Measurements from ENCODE around the gene ASB17. TPM values are rescaled to one million over a fixed set of nuclear protein-coding genes. Genes with fewer than 3 reads are reported as not detected.

ASB17 gene
- not detected for total RNA-seq

DNA sequence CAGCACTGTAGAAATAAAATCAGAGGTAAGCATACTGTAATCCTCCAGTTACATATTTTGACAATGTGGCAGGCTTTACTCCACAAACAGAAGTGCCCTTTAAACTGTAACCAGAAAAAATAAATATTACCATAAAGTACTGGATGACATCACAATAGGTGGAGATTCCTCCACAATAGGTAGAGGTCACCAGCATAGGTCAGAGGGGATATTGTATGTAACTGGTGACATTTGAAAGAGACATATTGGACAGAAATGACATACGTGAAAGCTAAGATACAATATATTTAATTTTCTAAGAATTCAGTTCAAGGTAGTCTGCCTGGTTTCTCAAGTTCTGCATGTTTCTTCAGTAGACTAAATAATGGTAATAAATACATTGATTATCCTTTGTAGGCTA lies at the start of gene ASB17:
Gene ASB17, minus strand, starts transcription at position 101 of the 400 bp plus-strand sequence. CDS start 113 bp downstream, outside the sequence.
- Histone ChIP-seq H3K4me3 (no peak within 1 kb of the TSS), H3K27ac (no peak within 1 kb of the TSS), H3K27me3 (no peaks in the 10 kb centered on the region), H3K4me1 (no peaks in the 10 kb centered on the region), H3K36me3 (no peaks in the 10 kb centered on the region), H3K9me3 (no peaks in the 10 kb centered on the region)
- TF ChIP-seq EP300 (IDR thresholded peaks at IDR 0.05), result no peak
- no peak for TF ChIP-seq POLR2AphosphoS5 (IDR thresholded peaks at IDR 0.05)
- no peak for DNase-seq (ENCODE audit: low spot score in 2 of 2)
- 86% methylated on average over 1 of the region's 1 CpG for WGBS

- no peak for DNase-seq (ENCODE audit: low spot score in 2 of 2)
- 83% methylated on average over 6 of the region's 6 CpGs for WGBS
- Histone ChIP-seq H3K27me3 (no peaks in the 10 kb centered on the region), H3K4me1 (no peaks in the 10 kb centered on the region), H3K4me3 (no peak overlapping the region), H3K9me3 (no peaks in the 10 kb centered on the region), H3K27ac (no peak overlapping the region), H3K36me3 (no peaks in the 10 kb centered on the region)
- TF ChIP-seq, protein P1, sequence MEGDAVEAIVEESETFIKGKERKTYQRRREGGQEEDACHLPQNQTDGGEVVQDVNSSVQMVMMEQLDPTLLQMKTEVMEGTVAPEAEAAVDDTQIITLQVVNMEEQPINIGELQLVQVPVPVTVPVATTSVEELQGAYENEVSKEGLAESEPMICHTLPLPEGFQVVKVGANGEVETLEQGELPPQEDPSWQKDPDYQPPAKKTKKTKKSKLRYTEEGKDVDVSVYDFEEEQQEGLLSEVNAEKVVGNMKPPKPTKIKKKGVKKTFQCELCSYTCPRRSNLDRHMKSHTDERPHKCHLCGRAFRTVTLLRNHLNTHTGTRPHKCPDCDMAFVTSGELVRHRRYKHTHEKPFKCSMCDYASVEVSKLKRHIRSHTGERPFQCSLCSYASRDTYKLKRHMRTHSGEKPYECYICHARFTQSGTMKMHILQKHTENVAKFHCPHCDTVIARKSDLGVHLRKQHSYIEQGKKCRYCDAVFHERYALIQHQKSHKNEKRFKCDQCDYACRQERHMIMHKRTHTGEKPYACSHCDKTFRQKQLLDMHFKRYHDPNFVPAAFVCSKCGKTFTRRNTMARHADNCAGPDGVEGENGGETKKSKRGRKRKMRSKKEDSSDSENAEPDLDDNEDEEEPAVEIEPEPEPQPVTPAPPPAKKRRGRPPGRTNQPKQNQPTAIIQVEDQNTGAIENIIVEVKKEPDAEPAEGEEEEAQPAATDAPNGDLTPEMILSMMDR (IDR thresholded peaks at IDR 0.05), result no peak
- TF ChIP-seq POLR2A (IDR thresholded peaks at IDR 0.05) (no peak), EP300 (IDR thresholded peaks at IDR 0.05) (no peak), POLR2AphosphoS5 (IDR thresholded peaks at IDR 0.05) (no peak)
Measured at GRCh38 chr1:75980972-75981897, 49.0 kb upstream of the ASB17 start.

- no peak overlapping the region for H3K27ac ChIP-seq
- H3K4me3 ChIP-seq, result no peak overlapping the region
- H3K36me3 ChIP-seq, result no peaks in the 10 kb centered on the region
- no peak for DNase-seq (ENCODE audit: low spot score in 2 of 2)
- H3K4me1 ChIP-seq, result no peaks in the 10 kb centered on the region
- TF ChIP-seq POLR2AphosphoS5 (IDR thresholded peaks at IDR 0.05), result no peak
- TF ChIP-seq, protein P1 (IDR thresholded peaks at IDR 0.05), result no peak
- no peak for TF ChIP-seq EP300 (IDR thresholded peaks at IDR 0.05)
- no peak for TF ChIP-seq POLR2A (IDR thresholded peaks at IDR 0.05)
- no peaks in the 10 kb centered on the region for H3K9me3 ChIP-seq
- H3K27me3 ChIP-seq, result no peaks in the 10 kb centered on the region
Measured at GRCh38 chr1:75970631-75971030, 38.4 kb upstream of the ASB17 start.

DNA sequence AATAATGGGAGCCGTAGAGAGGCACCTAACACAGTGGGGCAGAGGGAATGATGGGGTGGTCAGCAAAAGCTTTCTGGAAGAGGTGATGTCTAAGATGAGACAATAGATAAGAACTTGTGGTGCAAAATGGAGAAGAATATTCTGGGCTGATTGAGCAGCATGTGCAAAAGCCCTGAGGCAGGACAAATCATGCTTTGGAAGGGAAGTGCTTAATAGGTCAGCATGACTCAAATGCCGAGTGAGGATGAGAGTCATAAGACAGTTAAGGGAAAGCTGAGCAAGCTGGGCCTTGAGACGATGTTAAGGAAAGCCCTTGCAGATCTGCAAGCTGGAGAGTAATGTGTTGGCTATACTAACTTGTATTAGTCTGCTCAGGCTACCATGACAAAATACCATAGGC lies 37.3 kb upstream of the ASB17 start:
- Histone ChIP-seq H3K27me3 (no peaks in the 10 kb centered on the region), H3K36me3 (no peaks in the 10 kb centered on the region), H3K27ac (no peak overlapping the region), H3K4me1 (no peaks in the 10 kb centered on the region), H3K4me3 (no peak overlapping the region), H3K9me3 (no peaks in the 10 kb centered on the region)
- no peak for DNase-seq (ENCODE audit: low spot score in 2 of 2)
- 69% methylated on average over 3 of the region's 3 CpGs for WGBS
- TF ChIP-seq EP300 (IDR thresholded peaks at IDR 0.05) (no peak), POLR2AphosphoS5 (IDR thresholded peaks at IDR 0.05) (no peak), POLR2A (IDR thresholded peaks at IDR 0.05) (no peak)
- TF ChIP-seq, protein P1 (IDR thresholded peaks at IDR 0.05), result no peak

GRCh38 chr1:75967719-75968118 lies 35.5 kb upstream of the ASB17 start:
- DNase-seq (ENCODE audit: low spot score in 2 of 2), result no peak
- Histone ChIP-seq H3K4me3 (no peak overlapping the region), H3K9me3 (no peaks in the 10 kb centered on the region), H3K36me3 (no peaks in the 10 kb centered on the region), H3K27me3 (no peaks in the 10 kb centered on the region), H3K27ac (no peak overlapping the region), H3K4me1 (no peaks in the 10 kb centered on the region)
- 74% methylated on average over 1 of the region's 1 CpG for WGBS
- TF ChIP-seq, protein P1 (IDR thresholded peaks at IDR 0.05), result no peak
- TF ChIP-seq EP300 (IDR thresholded peaks at IDR 0.05) (no peak), POLR2A (IDR thresholded peaks at IDR 0.05) (no peak), POLR2AphosphoS5 (IDR thresholded peaks at IDR 0.05) (no peak)
